ENCODE data around the gene IQCH. TPM values are rescaled to one million over a fixed set of nuclear protein-coding genes. Genes with fewer than 3 reads are reported as not detected.
"Not testable (repeated sequence)": the region's sequence is repeated elsewhere in the genome, so short reads cannot be mapped to it uniquely, and the experiment has no call there.

IQCH gene
- total and polyA plus RNA-seq, 12 donors = 0.67 to 7.3 (median 2.9) TPM

DNA sequence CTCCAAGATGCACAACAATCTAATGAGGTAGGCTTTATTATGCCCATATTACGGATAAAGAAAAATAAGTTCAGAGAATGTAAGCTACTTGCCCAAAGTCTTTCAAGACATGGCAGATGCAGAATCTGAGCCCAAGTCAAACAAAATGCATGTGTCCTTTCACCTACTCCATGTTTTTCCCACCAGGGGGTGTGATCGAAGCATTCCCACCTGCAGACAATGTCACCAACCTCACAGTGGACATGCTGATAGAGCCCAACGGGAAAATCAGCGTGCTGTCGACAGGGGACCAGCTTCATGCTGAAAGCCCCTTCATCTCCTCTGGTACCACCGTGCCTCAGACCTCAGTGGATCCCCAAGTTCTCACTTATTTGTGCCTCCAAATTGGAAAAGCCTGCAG lies 166.5 kb downstream of the IQCH start:
- intact Hi-C loops (cut with DNase I) = no loop called here
- DNase-seq = no peak
- Histone ChIP-seq H3K36me3 (replicated peaks in 1 of 2) (no peaks in the 10 kb centered on the region), H3K4me1 (replicated peaks in 1 of 2) (no peaks in the 10 kb centered on the region), H3K27me3 (no peaks in the 10 kb centered on the region), H3K27ac (no peak overlapping the region), H3K4me3 (no peak overlapping the region), H3K9me3 (replicated peaks in 1 of 3) (no peaks in the 10 kb centered on the region)
- 93 to 98% (median 95%) methylated on average over 6 of the region's 6 CpGs for WGBS, 4 donors
- TF ChIP-seq POLR2A (IDR thresholded peaks at IDR 0.05) = no peak
- TF ChIP-seq, protein P1, sequence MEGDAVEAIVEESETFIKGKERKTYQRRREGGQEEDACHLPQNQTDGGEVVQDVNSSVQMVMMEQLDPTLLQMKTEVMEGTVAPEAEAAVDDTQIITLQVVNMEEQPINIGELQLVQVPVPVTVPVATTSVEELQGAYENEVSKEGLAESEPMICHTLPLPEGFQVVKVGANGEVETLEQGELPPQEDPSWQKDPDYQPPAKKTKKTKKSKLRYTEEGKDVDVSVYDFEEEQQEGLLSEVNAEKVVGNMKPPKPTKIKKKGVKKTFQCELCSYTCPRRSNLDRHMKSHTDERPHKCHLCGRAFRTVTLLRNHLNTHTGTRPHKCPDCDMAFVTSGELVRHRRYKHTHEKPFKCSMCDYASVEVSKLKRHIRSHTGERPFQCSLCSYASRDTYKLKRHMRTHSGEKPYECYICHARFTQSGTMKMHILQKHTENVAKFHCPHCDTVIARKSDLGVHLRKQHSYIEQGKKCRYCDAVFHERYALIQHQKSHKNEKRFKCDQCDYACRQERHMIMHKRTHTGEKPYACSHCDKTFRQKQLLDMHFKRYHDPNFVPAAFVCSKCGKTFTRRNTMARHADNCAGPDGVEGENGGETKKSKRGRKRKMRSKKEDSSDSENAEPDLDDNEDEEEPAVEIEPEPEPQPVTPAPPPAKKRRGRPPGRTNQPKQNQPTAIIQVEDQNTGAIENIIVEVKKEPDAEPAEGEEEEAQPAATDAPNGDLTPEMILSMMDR (IDR thresholded peaks at IDR 0.05) = no peak

DNA sequence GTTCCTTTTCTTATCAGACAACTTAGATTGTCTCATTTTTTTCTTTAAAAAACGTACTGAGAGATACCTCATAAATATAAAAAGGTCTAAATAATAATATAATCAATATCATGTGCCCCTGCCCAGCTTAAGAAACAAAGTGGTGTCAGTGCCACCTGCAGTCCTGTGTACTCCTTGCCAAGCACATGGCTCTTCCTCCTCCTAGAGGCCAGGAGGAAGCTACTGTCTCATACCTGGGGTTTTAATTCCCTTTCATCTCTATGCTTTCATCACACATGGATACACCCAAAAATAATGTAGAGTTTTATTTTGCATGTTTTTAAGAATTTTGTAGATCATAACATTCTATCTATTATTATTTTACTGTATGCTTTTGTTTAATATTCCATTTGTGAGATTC lies 167.7 kb downstream of the IQCH start:
- DNase-seq = no peak
- Histone ChIP-seq H3K36me3 (replicated peaks in 1 of 2) (no peaks in the 10 kb centered on the region), H3K4me3 (no peak overlapping the region), H3K27ac (no peak overlapping the region), H3K27me3 (no peaks in the 10 kb centered on the region), H3K9me3 (replicated peaks in 1 of 3) (no peaks in the 10 kb centered on the region), H3K4me1 (replicated peaks in 1 of 2) (no peaks in the 10 kb centered on the region)
- intact Hi-C loops (cut with DNase I) = no loop called here
- 69 to 84% (median 82%) methylated on average over 1 of the region's 1 CpG for WGBS, 4 donors
- TF ChIP-seq POLR2A (IDR thresholded peaks at IDR 0.05) = no peak
- TF ChIP-seq, protein P1 (IDR thresholded peaks at IDR 0.05) = no peak

DNA sequence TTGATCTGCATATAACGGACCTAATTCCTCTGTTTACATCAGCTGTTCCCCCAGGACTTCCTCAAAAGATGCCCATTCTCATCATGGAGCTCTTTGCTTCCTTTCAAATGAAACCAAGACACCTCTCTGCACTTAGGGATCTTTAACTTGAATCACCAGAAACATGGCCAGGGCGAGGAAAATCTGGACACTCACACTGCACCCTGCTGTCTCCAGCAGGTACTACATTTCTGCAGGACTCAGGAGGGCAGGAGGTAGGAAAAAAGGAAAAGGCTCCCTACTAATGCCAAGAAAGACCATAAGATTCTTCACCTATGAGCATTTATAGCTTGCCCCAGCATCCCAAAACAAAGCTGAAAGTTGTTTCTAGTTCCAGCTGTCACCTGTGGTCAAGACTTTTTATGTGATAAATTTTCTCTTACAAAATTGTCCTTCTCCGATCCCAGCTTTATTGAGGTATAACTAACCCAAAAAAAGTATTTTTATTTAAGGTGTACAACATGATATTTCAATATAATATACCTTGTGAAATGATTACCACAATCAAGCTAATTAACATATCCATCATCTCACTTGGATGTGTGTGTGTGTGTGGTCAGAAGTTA lies 179.0 kb downstream of the IQCH start:
- Histone ChIP-seq H3K9me3 (replicated peaks in 1 of 3) (no peaks in the 10 kb centered on the region), H3K36me3 (replicated peaks in 1 of 2) (no peaks in the 10 kb centered on the region), H3K27me3 (no peaks in the 10 kb centered on the region), H3K27ac (no peak overlapping the region), H3K4me1 (replicated peaks in 1 of 2) (no peaks in the 10 kb centered on the region), H3K4me3 (no peak overlapping the region)
- TF ChIP-seq, protein P1 (IDR thresholded peaks at IDR 0.05) = peak; percentile 70 to 77 (median 72)
- TF ChIP-seq POLR2A (IDR thresholded peaks at IDR 0.05) = no peak
- 41 to 61% (median 50%) methylated on average over 3 of the region's 3 CpGs for WGBS, 4 donors
- intact Hi-C loops (cut with DNase I) = loop anchor here (5.0 kb wide), 1 partner anchor 486 kb away; no protein-coding TSS in a partner anchor
- peak; percentile 42 to 73 (median 56) for DNase-seq

DNA sequence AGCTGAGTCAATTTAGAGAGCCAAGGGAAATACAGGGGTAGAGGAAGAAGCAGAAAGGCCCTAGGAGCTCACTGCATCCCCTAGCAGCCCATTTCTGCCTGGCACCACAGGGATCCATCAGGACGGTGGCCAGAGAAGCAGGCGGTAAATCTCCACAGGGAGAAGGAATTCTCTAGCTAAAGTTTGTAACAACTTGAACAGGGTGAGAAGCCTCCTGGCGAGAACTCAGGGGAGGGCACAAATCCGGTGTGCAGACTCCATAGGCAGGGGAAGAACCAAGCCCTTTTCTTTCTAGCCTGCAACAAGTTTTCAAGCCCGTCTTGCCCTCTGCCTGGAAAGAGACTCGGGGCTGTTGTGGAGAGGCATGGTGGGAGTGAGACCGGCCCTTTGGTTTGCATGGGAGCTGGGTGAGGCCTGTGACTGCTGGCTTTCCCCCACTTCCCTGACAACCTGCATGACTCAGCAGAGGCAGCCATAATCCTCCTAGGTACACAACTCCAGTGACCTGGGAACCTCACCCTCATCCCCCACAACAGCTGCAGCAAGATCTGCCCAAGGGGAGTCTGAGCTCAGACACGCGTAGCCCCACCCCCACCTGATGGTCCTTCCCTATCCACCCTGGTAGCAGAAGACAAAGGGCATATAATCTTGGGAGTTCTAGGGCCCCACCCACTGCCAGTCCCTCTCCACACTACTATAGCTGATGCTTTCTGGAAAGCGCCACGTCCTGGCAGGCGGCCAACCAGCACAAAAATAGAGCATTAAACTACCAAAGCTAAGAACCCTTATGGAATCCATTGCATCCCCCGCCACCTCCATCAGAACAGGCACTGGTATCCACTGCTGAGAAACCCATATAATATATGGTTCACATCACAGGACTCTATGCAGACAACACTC lies 182.0 kb downstream of the IQCH start:
- intact Hi-C loops (cut with DNase I); H3K36me3 ChIP-seq (replicated peaks in 1 of 2); H3K27ac ChIP-seq; H3K4me3 ChIP-seq; DNase-seq; H3K9me3 ChIP-seq (replicated peaks in 1 of 3); H3K27me3 ChIP-seq; H3K4me1 ChIP-seq (replicated peaks in 1 of 2): not testable (repeated sequence)
- WGBS, 4 donors = 89 to 95% (median 92%) methylated on average over 11 to 13 of the region's 13 CpGs
